ENCODE results near the gene GABRB1.

GABRB1 gene

DNA sequence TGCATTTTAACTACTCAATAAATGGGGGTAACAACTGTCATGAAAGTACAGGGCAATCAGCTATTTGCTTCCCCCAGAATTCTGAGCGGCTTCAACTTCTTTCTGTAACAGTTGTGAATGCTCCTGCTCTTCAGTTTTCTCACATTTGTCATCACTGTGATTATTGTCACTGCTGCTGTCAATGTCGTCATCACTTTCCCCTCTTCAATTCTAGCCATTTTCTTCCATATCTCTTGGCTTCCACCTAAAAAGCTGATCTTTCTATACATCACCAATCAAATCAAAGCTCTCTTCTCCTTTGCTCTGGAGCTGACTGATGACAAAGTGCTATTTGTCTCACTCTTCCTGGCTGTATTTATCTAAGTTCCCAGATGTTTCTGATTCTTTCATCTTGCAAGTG is 306.5 kb downstream of the GABRB1 start:
- Histone ChIP-seq H3K27ac (ENCODE audit: low read depth, low read length, poor library complexity, severe bottlenecking) (no peak overlapping the region), H3K27me3 (ENCODE audit: insufficient read depth, low read length) (no peaks in the 10 kb centered on the region), H3K4me2 (ENCODE audit: low read length) (no peak overlapping the region), H3K36me3 (ENCODE audit: insufficient read depth, low read length) (no peaks in the 10 kb centered on the region), H2AFZ (ENCODE audit: low read length) (no peak overlapping the region), H3K79me2 (ENCODE audit: insufficient read depth, low read length) (no peaks in the 10 kb centered on the region), H3K9ac (ENCODE audit: low read length) (no peak overlapping the region), H3K4me3 (ENCODE audit: low read depth, low read length, poor library complexity, severe bottlenecking) (no peak overlapping the region), H3K9me2 (ENCODE audit: low read depth, low read length) (no peaks in the 10 kb centered on the region), H4K20me1 (ENCODE audit: insufficient read depth, low read length) (no peaks in the 10 kb centered on the region), H3F3A (ENCODE audit: insufficient read depth, low read length) (no peaks in the 10 kb centered on the region), H3K9me3 (ENCODE audit: low read length) (no peaks in the 10 kb centered on the region), H3K4me1 (ENCODE audit: insufficient read depth, low read length, severe bottlenecking) (no peaks in the 10 kb centered on the region)
- TF ChIP-seq, protein P1, sequence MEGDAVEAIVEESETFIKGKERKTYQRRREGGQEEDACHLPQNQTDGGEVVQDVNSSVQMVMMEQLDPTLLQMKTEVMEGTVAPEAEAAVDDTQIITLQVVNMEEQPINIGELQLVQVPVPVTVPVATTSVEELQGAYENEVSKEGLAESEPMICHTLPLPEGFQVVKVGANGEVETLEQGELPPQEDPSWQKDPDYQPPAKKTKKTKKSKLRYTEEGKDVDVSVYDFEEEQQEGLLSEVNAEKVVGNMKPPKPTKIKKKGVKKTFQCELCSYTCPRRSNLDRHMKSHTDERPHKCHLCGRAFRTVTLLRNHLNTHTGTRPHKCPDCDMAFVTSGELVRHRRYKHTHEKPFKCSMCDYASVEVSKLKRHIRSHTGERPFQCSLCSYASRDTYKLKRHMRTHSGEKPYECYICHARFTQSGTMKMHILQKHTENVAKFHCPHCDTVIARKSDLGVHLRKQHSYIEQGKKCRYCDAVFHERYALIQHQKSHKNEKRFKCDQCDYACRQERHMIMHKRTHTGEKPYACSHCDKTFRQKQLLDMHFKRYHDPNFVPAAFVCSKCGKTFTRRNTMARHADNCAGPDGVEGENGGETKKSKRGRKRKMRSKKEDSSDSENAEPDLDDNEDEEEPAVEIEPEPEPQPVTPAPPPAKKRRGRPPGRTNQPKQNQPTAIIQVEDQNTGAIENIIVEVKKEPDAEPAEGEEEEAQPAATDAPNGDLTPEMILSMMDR (IDR thresholded peaks at IDR 0.05; ENCODE audit: low read length), result no peak
- TF ChIP-seq EZH2 (IDR thresholded peaks at IDR 0.05; ENCODE audit: borderline replicate concordance, low read length), result no peak

DNA sequence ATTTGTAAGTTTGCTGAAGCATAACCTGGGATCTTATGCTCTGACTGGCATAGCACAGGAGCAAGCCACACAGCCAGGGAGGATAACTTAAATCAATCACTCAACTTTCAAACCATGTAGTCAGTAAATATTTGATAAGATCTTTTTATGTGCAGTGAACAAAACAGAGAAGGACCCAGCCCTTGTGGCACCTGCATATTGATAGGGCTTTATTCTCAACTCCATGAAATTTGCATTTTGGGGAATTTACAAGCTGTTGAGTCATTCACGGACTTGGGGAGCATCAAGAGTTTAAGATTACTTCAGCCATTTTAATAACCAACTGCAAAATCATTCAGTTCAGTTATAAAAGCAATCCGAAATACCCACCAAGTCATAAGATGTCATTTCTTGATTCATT is 309.5 kb downstream of the GABRB1 start:
- Histone ChIP-seq H2AFZ (ENCODE audit: low read length) (no peak overlapping the region), H3K4me1 (ENCODE audit: insufficient read depth, low read length, severe bottlenecking) (no peaks in the 10 kb centered on the region), H3K9ac (ENCODE audit: low read length) (no peak overlapping the region), H3K27ac (ENCODE audit: low read depth, low read length, poor library complexity, severe bottlenecking) (no peak overlapping the region), H3K36me3 (ENCODE audit: insufficient read depth, low read length) (no peaks in the 10 kb centered on the region), H3K4me2 (ENCODE audit: low read length) (no peak overlapping the region), H3K79me2 (ENCODE audit: insufficient read depth, low read length) (no peaks in the 10 kb centered on the region), H3K9me2 (ENCODE audit: low read depth, low read length) (no peaks in the 10 kb centered on the region), H3K4me3 (ENCODE audit: low read depth, low read length, poor library complexity, severe bottlenecking) (no peak overlapping the region), H3K9me3 (ENCODE audit: low read length) (no peaks in the 10 kb centered on the region), H4K20me1 (ENCODE audit: insufficient read depth, low read length) (no peaks in the 10 kb centered on the region), H3K27me3 (ENCODE audit: insufficient read depth, low read length) (no peaks in the 10 kb centered on the region), H3F3A (ENCODE audit: insufficient read depth, low read length) (no peaks in the 10 kb centered on the region)
- TF ChIP-seq, protein P1 (IDR thresholded peaks at IDR 0.05; ENCODE audit: low read length), result no peak
- no peak for TF ChIP-seq EZH2 (IDR thresholded peaks at IDR 0.05; ENCODE audit: borderline replicate concordance, low read length)

DNA sequence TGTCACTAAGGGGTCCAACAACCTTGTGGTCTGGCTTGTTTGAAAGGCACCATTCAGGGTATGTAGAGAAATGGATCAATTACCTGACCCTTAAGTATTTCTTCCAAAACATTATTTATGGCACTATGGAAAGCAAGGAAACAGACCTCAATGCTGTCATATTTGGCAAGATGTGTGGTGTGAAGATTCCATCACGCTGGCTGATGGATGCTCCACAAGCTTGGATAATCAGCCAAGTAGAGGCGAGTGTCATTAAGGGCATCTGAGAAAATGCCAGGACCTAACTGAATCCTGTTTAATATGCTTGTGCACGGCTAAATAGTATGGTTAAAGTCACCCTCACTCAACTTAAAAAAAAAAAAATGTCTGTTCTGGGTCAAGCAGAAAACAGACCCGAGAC is 311.4 kb downstream of the GABRB1 start:
- Histone ChIP-seq H3K27me3 (ENCODE audit: insufficient read depth, low read length) (no peaks in the 10 kb centered on the region), H3K9me2 (ENCODE audit: low read depth, low read length) (no peaks in the 10 kb centered on the region), H4K20me1 (ENCODE audit: insufficient read depth, low read length) (no peaks in the 10 kb centered on the region), H3K79me2 (ENCODE audit: insufficient read depth, low read length) (no peaks in the 10 kb centered on the region), H3K4me3 (ENCODE audit: low read depth, low read length, poor library complexity, severe bottlenecking) (no peak overlapping the region), H3K4me2 (ENCODE audit: low read length) (no peak overlapping the region), H3K36me3 (ENCODE audit: insufficient read depth, low read length) (no peaks in the 10 kb centered on the region), H3F3A (ENCODE audit: insufficient read depth, low read length) (no peaks in the 10 kb centered on the region), H3K27ac (ENCODE audit: low read depth, low read length, poor library complexity, severe bottlenecking) (no peak overlapping the region), H3K9me3 (ENCODE audit: low read length) (no peaks in the 10 kb centered on the region), H3K4me1 (ENCODE audit: insufficient read depth, low read length, severe bottlenecking) (no peaks in the 10 kb centered on the region), H2AFZ (ENCODE audit: low read length) (no peak overlapping the region), H3K9ac (ENCODE audit: low read length) (no peak overlapping the region)
- TF ChIP-seq, protein P1 (IDR thresholded peaks at IDR 0.05; ENCODE audit: low read length), result no peak
- no peak for TF ChIP-seq EZH2 (IDR thresholded peaks at IDR 0.05; ENCODE audit: borderline replicate concordance, low read length)
